Sigmoid colon (tissue), 4 donors: ENCODE results near the gene MOV10L1.

Experiments
- CTCF ChIP-seq, 4 experiments: fragments of 450-650 bp in 3 of 4; fragments of 200-600 bp in 1 of 4; IDR thresholded peaks; one replicate each; pipeline ENCODE4 v1.5.1; 2016 to 2019; ENCODE audit warnings: antibody characterized with exemption in 4 of 4, mild to moderate bottlenecking in 3 of 4, moderate library complexity in 2 of 4
- EP300 ChIP-seq, 4 donors: sonication (generic); formaldehyde crosslinking; IDR thresholded peaks; one replicate each; pipeline ENCODE4 v1.6.1; 2017; ENCODE audit warnings: antibody characterized with exemption in 4 of 4
- POLR2A ChIP-seq, 2 donors: fragments of 450-650 bp; IDR thresholded peaks; one replicate each; pipeline ENCODE4 v1.6.1; 2016; ENCODE audit warnings: antibody characterized with exemption in 2 of 2, mild to moderate bottlenecking in 2 of 2, moderate library complexity in 2 of 2
- POLR2AphosphoS5 ChIP-seq, 4 donors: sonication (generic); formaldehyde crosslinking; IDR thresholded peaks; one replicate each; pipeline ENCODE4 v1.6.1; 2017; ENCODE audit warnings: antibody characterized with exemption in 4 of 4

- TF ChIP-seq POLR2A (IDR thresholded peaks at IDR 0.05) (no peak), CTCF (IDR thresholded peaks at IDR 0.05) (no peak), POLR2AphosphoS5 (IDR thresholded peaks at IDR 0.05) (no peak), EP300 (IDR thresholded peaks at IDR 0.05) (no peak)
Observed at GRCh38 chr22:50053861-50054260, 35.9 kb upstream of the MOV10L1 start.
